B cell (primary cell): Measurements from ENCODE around the gene LILRB3. TPM values are rescaled to one million over a fixed set of nuclear protein-coding genes. Genes with fewer than 3 reads are reported as not detected.

Source experiments
- ATAC-seq: fragments of 200-7000 bp; cut with Tn5 transposase; one replicate; pipeline ENCODE4 v1.10.0; 2021; ENCODE audit warnings: low read depth, mild to moderate bottlenecking, moderate number of reproducible peaks, moderate library complexity
- CTCF ChIA-PET: fragments of 350-600 bp; sonication (Branson Sonifier 250); formaldehyde crosslinking; loops from one replicate; lab custom pipeline; 2021; ENCODE audit warnings: antibody characterized with exemption, inconsistent platforms; lab: Charles Lee
- POLR2A ChIA-PET: fragments of 350-600 bp; sonication (Branson Sonifier 250); formaldehyde crosslinking; loops from one replicate; lab custom pipeline; 2021; ENCODE audit warnings: antibody characterized with exemption; lab: Charles Lee
- DNase-seq: peaks from one replicate; pipeline ENCODE4 v3.0.0; 2013
- H2AFZ ChIP-seq: 2 replicates; pipeline ENCODE4 v1.6.1; 2012; ENCODE audit warnings: mild to moderate bottlenecking, low read depth, low read length; ENCODE audit not compliant: insufficient read depth, poor library complexity, severe bottlenecking
- H3K27ac ChIP-seq, 2 donors: 1 replicate in 1 of 2; 2 replicates in 1 of 2; pipeline ENCODE4 v1.5.1; 2012 to 2013; ENCODE audit warnings: low read length in 2 of 2, mild to moderate bottlenecking in 2 of 2, moderate library complexity in 1 of 2
- H3K27me3 ChIP-seq, 4 experiments: fragments of 200-600 bp in 1 of 4; sonication (generic) in 1 of 4; replicated peaks in 1 of 4; 1 replicate in 2 of 4; 2 replicates in 2 of 4; pipeline versions ENCODE4 v1.6.1 to v1.7.0; 2013 to 2016; ENCODE audit warnings: low read length in 3 of 4, mild to moderate bottlenecking in 2 of 4, mixed read lengths in 1 of 4, moderate library complexity in 1 of 4; ENCODE audit not compliant: insufficient read depth in 4 of 4, control insufficient read depth in 3 of 4; ENCODE audit errors: control extremely low read depth in 1 of 4
- H3K36me3 ChIP-seq, 2 experiments: replicated peaks in 1 of 2; 1 replicate in 1 of 2; 2 replicates in 1 of 2; pipeline versions ENCODE4 v1.6.1 to v1.7.1; 2013; ENCODE audit warnings: low read length in 1 of 2; ENCODE audit not compliant: insufficient read depth in 2 of 2, control insufficient read depth in 1 of 2; ENCODE audit errors: control extremely low read depth in 1 of 2, extremely low read depth in 1 of 2
- H3K4me1 ChIP-seq, 2 donors: fragments of 200-600 bp in 1 of 2; sonication (generic) in 1 of 2; 1 replicate in 1 of 2; 2 replicates in 1 of 2; pipeline versions ENCODE4 v1.5.1 to v1.6.1; 2013 to 2017; ENCODE audit warnings: low read length in 2 of 2; ENCODE audit not compliant: control insufficient read depth in 2 of 2, insufficient read depth in 2 of 2
- H3K4me2 ChIP-seq: replicated peaks from 2 replicates; pipeline ENCODE3; 2012; ENCODE audit warnings: mild to moderate bottlenecking, low read depth, low read length; ENCODE audit not compliant: poor library complexity, severe bottlenecking
- H3K4me3 ChIP-seq, 5 experiments: fragments of 200-600 bp in 1 of 5; sonication (generic) in 1 of 5; 1 replicate in 3 of 5; 2 replicates in 2 of 5; pipeline versions ENCODE4 v1.5.1 to v1.7.0; 2011 to 2016; ENCODE audit warnings: low read length in 4 of 5, mild to moderate bottlenecking in 4 of 5, low read depth in 2 of 5, control low read depth in 1 of 5, moderate library complexity in 1 of 5; ENCODE audit not compliant: insufficient read depth in 1 of 5; ENCODE audit errors: control extremely low read depth in 1 of 5, extremely low read depth in 1 of 5
- H3K79me2 ChIP-seq: fragments of 200-600 bp; sonication (generic); one replicate; pipeline ENCODE4 v1.6.0; 2016; ENCODE audit warnings: low read length; ENCODE audit not compliant: control insufficient read depth, insufficient read depth
- H3K9ac ChIP-seq: fragments of 200-600 bp; sonication (generic); 2 replicates; pipeline ENCODE4 v1.6.1; 2017; ENCODE audit warnings: mild to moderate bottlenecking, low read length, moderate library complexity
- H3K9me3 ChIP-seq, 3 donors: one replicate each; pipeline versions ENCODE4 v1.6.1 to v1.7.1; 2013; ENCODE audit warnings: low read length in 2 of 3; ENCODE audit not compliant: control insufficient read depth in 2 of 3, insufficient read depth in 1 of 3; ENCODE audit errors: control extremely low read depth in 1 of 3
- H4K20me1 ChIP-seq: 2 replicates; pipeline ENCODE4 v1.6.0; 2012; ENCODE audit warnings: mild to moderate bottlenecking, low read length; ENCODE audit not compliant: insufficient read depth, control insufficient read depth, poor library complexity, severe bottlenecking
- H3K27ac Mint-ChIP-seq: one replicate; pipeline ENCODE4 v1.8.0; 2021; ENCODE audit warnings: mixed read lengths
- H3K27me3 Mint-ChIP-seq: one replicate; pipeline ENCODE4 v1.8.0; 2021; ENCODE audit warnings: mixed read lengths
- H3K4me1 Mint-ChIP-seq: one replicate; pipeline ENCODE4 v1.8.0; 2021; ENCODE audit warnings: mixed read lengths
- H3K4me3 Mint-ChIP-seq: one replicate; pipeline ENCODE4 v1.8.0; 2021; ENCODE audit warnings: mixed read lengths
- H3K9me3 Mint-ChIP-seq: one replicate; pipeline ENCODE4 v1.8.0; 2022; ENCODE audit warnings: mixed read lengths; ENCODE audit not compliant: insufficient read depth
- EZH2 ChIP-seq: IDR thresholded peaks from 2 replicates; pipeline ENCODE4 v1.6.1; 2012; ENCODE audit warnings: borderline replicate concordance, low read depth, mild to moderate bottlenecking, moderate library complexity, low read length; ENCODE audit not compliant: insufficient read depth, poor library complexity, severe bottlenecking
- WGBS: methylation state at CpG from one replicate; pipeline ENCODE4 v1.1.5; 2013; ENCODE audit warnings: missing lambda C conversion rate; ENCODE audit not compliant: insufficient coverage; 5-methylcytosine and 5-hydroxymethylcytosine counted together
- intact Hi-C: fragments of 100-400 bp; cut with micrococcal nuclease; formaldehyde crosslinking; loops from one replicate; pipeline ENCODE4 v1.10.0; 2022
- polyA plus RNA-seq: library from polyadenylated mRNA; depleted of rRNA; stranded (reverse); fragments of >200 nt; gene quantifications from 2 replicates; pipeline ENCODE4 v1.2.3, GENCODE V29; 2012
- total RNA-seq, 2 donors: library from RNA; stranded (reverse); fragments of 120-200 nt in 1 of 2; gene quantifications; 1 replicate in 1 of 2; 2 replicates in 1 of 2; pipeline versions ENCODE4 v1.2.3 to v1.2.4, GENCODE V29; 2013 to 2022
- TF ChIP-seq, protein P1 (sequence below): fragments of 200-600 bp; IDR thresholded peaks from one replicate; pipeline ENCODE4 v1.8.0; 2022; ENCODE audit warnings: antibody characterized with exemption, mild to moderate bottlenecking

The LILRB3 gene
- total and polyA plus RNA-seq, 2 donors (not counting 1 experiment from before 2014, with no cell fraction given) = 0.25 to 2.3 TPM

DNA sequence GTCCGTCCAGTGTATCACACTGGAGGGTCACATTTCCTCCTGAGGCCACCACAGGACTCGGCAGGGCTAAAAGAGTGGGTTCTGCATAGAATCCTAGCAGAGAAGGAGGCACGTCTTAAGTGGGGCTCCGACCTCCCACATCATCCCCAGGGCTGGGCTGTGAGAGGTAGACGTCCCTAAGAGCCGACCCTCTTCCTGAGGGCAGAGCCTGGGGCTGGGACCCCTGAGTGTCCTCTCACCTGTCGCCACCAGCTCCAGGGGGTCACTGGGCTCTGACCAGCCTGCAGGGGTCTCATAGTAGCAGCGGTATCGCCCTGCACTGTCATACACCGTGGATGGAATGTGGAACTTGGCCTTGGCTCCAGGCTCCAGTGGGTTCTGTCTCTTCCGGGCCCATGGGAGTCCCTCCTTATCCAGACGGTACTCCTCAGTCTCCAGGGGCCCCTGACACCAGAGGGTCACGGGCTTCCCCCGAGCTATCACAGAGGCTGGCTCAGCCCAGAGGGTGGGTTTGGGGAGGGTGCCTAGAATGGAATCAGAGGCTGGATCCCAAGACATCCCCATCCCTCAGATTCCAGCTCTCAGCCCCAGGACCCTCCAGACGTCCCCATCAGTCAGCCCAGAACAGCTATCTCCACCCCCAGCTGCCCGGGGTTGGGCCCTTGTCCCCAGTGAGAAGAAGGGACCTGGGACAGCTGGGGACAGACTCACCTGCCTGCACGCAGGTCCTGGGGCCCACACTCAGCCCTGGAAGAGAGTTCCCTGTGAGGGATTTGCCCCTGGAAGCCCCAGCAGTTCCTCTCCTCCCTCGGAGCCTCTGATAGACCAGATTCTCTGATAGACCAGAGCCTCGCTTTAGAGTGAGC lies 33.7 kb upstream of the LILRB3 start:
- H3K79me2 ChIP-seq = no peaks in the 10 kb centered on the region
- DNase-seq = no peak
- H3K36me3 ChIP-seq = no peaks in the 10 kb centered on the region
- H3K4me3 Mint-ChIP-seq = no peak overlapping the region
- ChIA-PET CTCF (interaction anchor here (1.1 to 2.0 kb wide), 2 partner anchors 8 to 9 kb away, joined by 3 to 5 read pairs; no protein-coding TSS in a partner anchor), POLR2A (no interaction called here)
- no peaks in the 10 kb centered on the region for H3K4me1 ChIP-seq
- H3K9me3 ChIP-seq = no peaks in the 10 kb centered on the region
- no peak overlapping the region for H3K27ac Mint-ChIP-seq
- no peaks in the 10 kb centered on the region for H3K9me3 Mint-ChIP-seq
- no peak overlapping the region for H3K4me3 ChIP-seq
- no peaks in the 10 kb centered on the region for H4K20me1 ChIP-seq
- H3K27ac ChIP-seq = no peak overlapping the region
- H3K4me2 ChIP-seq = no peak overlapping the region
- peaks cover 26% of the 10 kb centered on the region for H3K27me3 Mint-ChIP-seq
- TF ChIP-seq, protein P1, sequence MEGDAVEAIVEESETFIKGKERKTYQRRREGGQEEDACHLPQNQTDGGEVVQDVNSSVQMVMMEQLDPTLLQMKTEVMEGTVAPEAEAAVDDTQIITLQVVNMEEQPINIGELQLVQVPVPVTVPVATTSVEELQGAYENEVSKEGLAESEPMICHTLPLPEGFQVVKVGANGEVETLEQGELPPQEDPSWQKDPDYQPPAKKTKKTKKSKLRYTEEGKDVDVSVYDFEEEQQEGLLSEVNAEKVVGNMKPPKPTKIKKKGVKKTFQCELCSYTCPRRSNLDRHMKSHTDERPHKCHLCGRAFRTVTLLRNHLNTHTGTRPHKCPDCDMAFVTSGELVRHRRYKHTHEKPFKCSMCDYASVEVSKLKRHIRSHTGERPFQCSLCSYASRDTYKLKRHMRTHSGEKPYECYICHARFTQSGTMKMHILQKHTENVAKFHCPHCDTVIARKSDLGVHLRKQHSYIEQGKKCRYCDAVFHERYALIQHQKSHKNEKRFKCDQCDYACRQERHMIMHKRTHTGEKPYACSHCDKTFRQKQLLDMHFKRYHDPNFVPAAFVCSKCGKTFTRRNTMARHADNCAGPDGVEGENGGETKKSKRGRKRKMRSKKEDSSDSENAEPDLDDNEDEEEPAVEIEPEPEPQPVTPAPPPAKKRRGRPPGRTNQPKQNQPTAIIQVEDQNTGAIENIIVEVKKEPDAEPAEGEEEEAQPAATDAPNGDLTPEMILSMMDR = no peak
- TF ChIP-seq EZH2 = no peak
- no peak overlapping the region for H3K9ac ChIP-seq
- WGBS = 89% methylated on average over 14 of the region's 19 CpGs
- no peak for ATAC-seq
- no peaks in the 10 kb centered on the region for H3K4me1 Mint-ChIP-seq
- no peak overlapping the region for H2AFZ ChIP-seq
- intact Hi-C loops = no loop called here
- H3K27me3 ChIP-seq = peaks cover 0 to 40% (median 2%) of the 10 kb centered on the region in 4 experiments

DNA sequence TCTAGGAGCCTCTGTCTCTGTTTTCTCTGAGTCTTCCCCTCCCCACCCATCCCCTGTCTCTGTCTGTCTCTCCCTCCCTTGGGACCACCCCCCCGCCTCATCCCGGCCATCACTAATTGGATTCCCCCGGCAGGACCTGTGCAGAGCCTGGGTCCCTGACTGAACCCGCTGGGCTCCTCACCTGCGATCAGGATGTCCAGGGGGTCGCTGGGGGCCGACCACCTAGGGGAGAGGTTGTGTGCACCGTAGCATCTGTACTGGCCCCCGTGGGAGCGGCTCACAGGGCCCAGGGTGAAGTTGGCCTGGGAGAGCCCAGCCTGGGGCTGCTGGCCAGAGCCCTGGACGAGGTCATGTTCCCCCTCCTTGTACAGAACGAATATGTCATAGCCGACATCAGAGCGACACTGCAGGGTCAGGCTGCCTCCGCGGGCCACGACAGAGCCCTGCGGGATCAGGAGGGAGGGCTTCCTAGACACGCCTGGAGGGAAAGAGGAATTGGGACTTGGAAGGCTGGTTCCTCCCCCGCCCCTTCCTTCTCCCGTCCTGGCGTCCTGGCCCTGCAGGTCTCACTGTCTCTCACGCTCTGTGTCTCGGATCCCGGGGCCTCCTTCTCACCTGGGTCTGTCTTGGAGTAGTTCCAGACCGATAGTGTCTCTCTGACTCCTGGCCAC lies 32.4 kb upstream of the LILRB3 start:
- Histone ChIP-seq H2AFZ (no peak overlapping the region), H3K4me2 (no peak overlapping the region), H3K4me3 (no peak overlapping the region), H3K9me3 (no peaks in the 10 kb centered on the region), H3K27ac (no peak overlapping the region), H4K20me1 (no peaks in the 10 kb centered on the region), H3K4me1 (no peaks in the 10 kb centered on the region), H3K9ac (no peak overlapping the region), H3K27me3 (peaks cover 0 to 40% (median 2%) of the 10 kb centered on the region in 4 experiments), H3K36me3 (no peaks in the 10 kb centered on the region), H3K79me2 (no peaks in the 10 kb centered on the region)
- POLR2A ChIA-PET = no interaction called here
- ATAC-seq (no peak), DNase-seq (no peak)
- CTCF ChIA-PET = no interaction called here
- intact Hi-C loops = no loop called here
- TF ChIP-seq EZH2 = no peak
- TF ChIP-seq, protein P1 = no peak
- WGBS = 85% methylated on average over 24 of the region's 26 CpGs
- H3K27me3 Mint-ChIP-seq = peaks cover 27% of the 10 kb centered on the region
- H3K4me1 Mint-ChIP-seq = no peaks in the 10 kb centered on the region
- H3K4me3 Mint-ChIP-seq = no peak overlapping the region
- no peaks in the 10 kb centered on the region for H3K9me3 Mint-ChIP-seq
- no peak overlapping the region for H3K27ac Mint-ChIP-seq
